KMS-11 (cell line): ENCODE results near the gene FIBIN.

Source experiments
- H2AFZ ChIP-seq: fragments of 200-600 bp; sonication (generic); 2 replicates; pipeline ENCODE4 v1.6.1; 2016; ENCODE audit warnings: antibody characterized with exemption, mixed run types, low read depth
- H3K27ac ChIP-seq: fragments of 200-600 bp; sonication (generic); 2 replicates; pipeline ENCODE4 v1.6.1; 2016; ENCODE audit warnings: mild to moderate bottlenecking, mixed run types
- H3K27me3 ChIP-seq: fragments of 200-600 bp; sonication (generic); 2 replicates; pipeline ENCODE4 v1.6.1; 2017; ENCODE audit warnings: mild to moderate bottlenecking, low read depth, mixed run types, moderate library complexity; ENCODE audit not compliant: insufficient read depth
- H3K36me3 ChIP-seq: fragments of 200-600 bp; sonication (generic); 2 replicates; pipeline ENCODE4 v1.6.1; 2017; ENCODE audit warnings: mild to moderate bottlenecking, mixed run types; ENCODE audit not compliant: insufficient read depth
- H3K4me1 ChIP-seq: fragments of 200-600 bp; sonication (generic); 2 replicates; pipeline ENCODE4 v1.6.1; 2016; ENCODE audit warnings: mild to moderate bottlenecking, low read depth, mixed run types; ENCODE audit not compliant: poor library complexity, severe bottlenecking
- H3K4me2 ChIP-seq: fragments of 200-600 bp; sonication (generic); 2 replicates; pipeline ENCODE4 v1.7.0; 2016; ENCODE audit warnings: mild to moderate bottlenecking, mixed run types
- H3K4me3 ChIP-seq: fragments of 200-600 bp; sonication (generic); IDR thresholded peaks from 2 replicates; pipeline ENCODE4 v1.6.1; 2017; ENCODE audit warnings: low read depth, low read length, mixed read lengths; ENCODE audit not compliant: insufficient read depth
- H3K79me2 ChIP-seq: fragments of 200-600 bp; sonication (generic); 2 replicates; pipeline ENCODE4 v1.6.1; 2016; ENCODE audit warnings: low read depth, mixed run types; ENCODE audit not compliant: insufficient read depth
- H3K9ac ChIP-seq: fragments of 200-600 bp; sonication (generic); 2 replicates; pipeline ENCODE4 v1.6.1; 2016; ENCODE audit warnings: mild to moderate bottlenecking, mixed run types
- H4K20me1 ChIP-seq: fragments of 200-600 bp; sonication (generic); 2 replicates; pipeline ENCODE4 v1.6.1; 2016; ENCODE audit warnings: mild to moderate bottlenecking, mixed run types; ENCODE audit not compliant: insufficient read depth
- TF ChIP-seq, protein P1 (sequence below): fragments of 200-600 bp; sonication (generic); conservative IDR thresholded peaks from 2 replicates; pipeline ENCODE4 v1.6.1; 2017; ENCODE audit warnings: low read depth, mild to moderate bottlenecking, antibody characterized with exemption, low read length, moderate library complexity, mixed read lengths

FIBIN gene

DNA sequence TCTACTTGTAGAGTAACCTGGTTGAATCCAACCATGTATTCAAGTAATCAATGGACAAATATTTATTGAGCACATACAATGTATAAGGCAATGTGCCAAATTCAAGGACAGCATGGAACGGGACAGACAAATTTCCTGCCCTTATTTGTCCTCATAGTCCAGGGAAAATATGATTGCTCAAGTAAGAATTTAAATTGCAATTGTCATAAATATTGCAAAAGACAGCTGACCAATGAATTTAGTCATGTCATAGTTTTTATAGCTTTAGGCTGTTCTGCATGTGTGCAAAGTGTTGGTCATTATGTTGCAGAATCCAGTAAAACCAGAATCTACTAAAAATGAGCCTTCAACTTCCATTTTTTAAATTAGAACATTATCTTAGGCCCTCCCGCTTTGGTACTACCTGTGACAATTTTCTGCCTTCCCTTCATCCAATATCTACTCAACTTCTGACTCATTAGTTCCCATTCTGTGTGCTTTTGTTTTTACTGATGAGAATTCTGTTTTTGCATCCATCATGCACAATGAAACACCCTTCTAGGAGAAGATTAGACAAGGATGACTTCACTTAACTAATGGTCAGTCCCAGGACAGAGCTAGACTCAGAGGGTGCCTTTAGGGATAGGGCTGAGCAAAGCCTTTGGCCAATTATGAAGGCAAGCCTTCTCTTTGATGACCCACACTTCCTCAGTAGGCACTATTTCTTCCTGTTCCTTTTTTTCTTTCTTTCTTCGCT, 45.8 kb upstream of the FIBIN start:
- H3K9ac ChIP-seq = no peak overlapping the region
- no peak overlapping the region for H2AFZ ChIP-seq
- TF ChIP-seq, protein P1, sequence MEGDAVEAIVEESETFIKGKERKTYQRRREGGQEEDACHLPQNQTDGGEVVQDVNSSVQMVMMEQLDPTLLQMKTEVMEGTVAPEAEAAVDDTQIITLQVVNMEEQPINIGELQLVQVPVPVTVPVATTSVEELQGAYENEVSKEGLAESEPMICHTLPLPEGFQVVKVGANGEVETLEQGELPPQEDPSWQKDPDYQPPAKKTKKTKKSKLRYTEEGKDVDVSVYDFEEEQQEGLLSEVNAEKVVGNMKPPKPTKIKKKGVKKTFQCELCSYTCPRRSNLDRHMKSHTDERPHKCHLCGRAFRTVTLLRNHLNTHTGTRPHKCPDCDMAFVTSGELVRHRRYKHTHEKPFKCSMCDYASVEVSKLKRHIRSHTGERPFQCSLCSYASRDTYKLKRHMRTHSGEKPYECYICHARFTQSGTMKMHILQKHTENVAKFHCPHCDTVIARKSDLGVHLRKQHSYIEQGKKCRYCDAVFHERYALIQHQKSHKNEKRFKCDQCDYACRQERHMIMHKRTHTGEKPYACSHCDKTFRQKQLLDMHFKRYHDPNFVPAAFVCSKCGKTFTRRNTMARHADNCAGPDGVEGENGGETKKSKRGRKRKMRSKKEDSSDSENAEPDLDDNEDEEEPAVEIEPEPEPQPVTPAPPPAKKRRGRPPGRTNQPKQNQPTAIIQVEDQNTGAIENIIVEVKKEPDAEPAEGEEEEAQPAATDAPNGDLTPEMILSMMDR = no peak
- no peaks in the 10 kb centered on the region for H3K27me3 ChIP-seq
- H3K4me1 ChIP-seq = no peaks in the 10 kb centered on the region
- H3K4me2 ChIP-seq = no peak overlapping the region
- no peak overlapping the region for H3K4me3 ChIP-seq
- no peaks in the 10 kb centered on the region for H3K36me3 ChIP-seq
- no peak overlapping the region for H3K27ac ChIP-seq
- no peaks in the 10 kb centered on the region for H3K79me2 ChIP-seq
- no peaks in the 10 kb centered on the region for H4K20me1 ChIP-seq

- no peak overlapping the region for H3K27ac ChIP-seq
- H3K4me2 ChIP-seq = no peak overlapping the region
- TF ChIP-seq, protein P1 = no peak
- no peaks in the 10 kb centered on the region for H3K27me3 ChIP-seq
- no peak overlapping the region for H3K9ac ChIP-seq
- H3K79me2 ChIP-seq = no peaks in the 10 kb centered on the region
- H3K36me3 ChIP-seq = no peaks in the 10 kb centered on the region
- no peak overlapping the region for H2AFZ ChIP-seq
- H3K4me1 ChIP-seq = no peaks in the 10 kb centered on the region
- no peaks in the 10 kb centered on the region for H4K20me1 ChIP-seq
- no peak overlapping the region for H3K4me3 ChIP-seq
These were observed 45.0 kb upstream of the FIBIN start for GRCh38 chr11:26948881-26949280.

DNA sequence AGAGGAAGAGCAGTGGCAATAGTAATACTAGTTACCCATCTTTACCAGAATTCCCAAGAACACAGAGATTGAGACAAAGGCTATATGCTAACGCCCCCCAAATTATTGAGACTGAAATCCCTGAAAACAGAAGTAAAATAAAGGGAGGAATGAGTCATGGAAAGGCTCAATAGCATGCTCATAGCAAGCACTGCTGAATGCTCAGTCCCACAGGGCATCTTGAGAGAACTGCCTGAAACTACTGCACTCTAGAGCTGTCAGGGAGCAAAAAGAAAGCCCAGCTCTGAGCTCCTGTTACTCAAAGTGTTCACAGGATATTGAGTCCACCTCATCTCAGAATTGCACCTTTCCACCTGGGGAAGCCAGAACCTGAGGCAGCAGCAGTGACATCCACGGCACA, 44.1 kb upstream of the FIBIN start:
- Histone ChIP-seq H3K27me3 (no peaks in the 10 kb centered on the region), H3K4me2 (no peak overlapping the region), H3K4me1 (no peaks in the 10 kb centered on the region), H4K20me1 (no peaks in the 10 kb centered on the region), H3K79me2 (no peaks in the 10 kb centered on the region), H3K4me3 (no peak overlapping the region), H3K9ac (no peak overlapping the region), H3K36me3 (no peaks in the 10 kb centered on the region), H2AFZ (no peak overlapping the region), H3K27ac (no peak overlapping the region)
- TF ChIP-seq, protein P1 = no peak

DNA sequence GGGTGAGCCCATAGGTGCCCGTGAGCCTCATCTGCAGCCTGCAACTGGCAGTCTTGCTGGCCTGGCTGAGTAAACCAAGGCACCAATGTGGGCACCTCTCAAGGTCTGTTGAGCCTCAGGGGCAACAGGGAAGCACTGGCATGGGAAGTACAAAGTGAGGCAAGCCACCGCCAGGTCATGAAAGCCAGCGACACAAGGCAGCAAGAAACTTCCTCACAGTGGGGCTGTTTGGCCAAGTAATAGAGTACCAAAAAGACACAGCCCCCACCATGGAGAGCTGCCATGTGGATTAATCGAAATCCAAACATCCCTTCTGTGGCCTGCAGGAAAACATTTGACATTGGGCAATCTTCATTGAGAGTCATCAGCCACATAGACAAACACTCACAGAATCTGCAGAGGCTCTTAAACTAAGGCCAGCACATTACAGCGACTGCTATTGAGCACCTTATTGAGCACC, 43.6 kb upstream of the FIBIN start:
- no peaks in the 10 kb centered on the region for H3K36me3 ChIP-seq
- no peak overlapping the region for H3K9ac ChIP-seq
- H3K79me2 ChIP-seq = no peaks in the 10 kb centered on the region
- no peaks in the 10 kb centered on the region for H4K20me1 ChIP-seq
- no peaks in the 10 kb centered on the region for H3K4me1 ChIP-seq
- H3K4me2 ChIP-seq = no peak overlapping the region
- TF ChIP-seq, protein P1 = no peak
- no peak overlapping the region for H3K27ac ChIP-seq
- no peaks in the 10 kb centered on the region for H3K27me3 ChIP-seq
- no peak overlapping the region for H2AFZ ChIP-seq
- H3K4me3 ChIP-seq = no peak overlapping the region
